PC-3 (cell line): ENCODE data around the gene UNC119B. TPM values are rescaled to one million over a fixed set of nuclear protein-coding genes. Genes with fewer than 3 reads are reported as not detected.
A peak's percentile ranks its signal among the peaks of the same experiment; 100 is the strongest.
"Not testable (repeated sequence)": the region's sequence is repeated elsewhere in the genome, so short reads cannot be mapped to it uniquely, and the experiment has no call there.

Experiments
- ATAC-seq: fragments of 200-7000 bp; cut with Tn5 transposase; 2 replicates; pipeline ENCODE4 v1.9.1; 2020; ENCODE audit warnings: mild to moderate bottlenecking, moderate library complexity
- BruUV-seq: library from RNA; stranded (reverse); fragments of 400-500 nt; replicated peaks from 2 replicates; lab custom pipeline; 2021; lab: Mats Ljungman, UMichigan
- CTCF ChIA-PET: fragments of 300-600 bp; sonication (Branson Sonifier 250); formaldehyde crosslinking; loops from one replicate; lab custom pipeline; 2022; ENCODE audit warnings: antibody characterized with exemption; lab: Charles Lee
- POLR2A ChIA-PET: fragments of 300-600 bp; sonication (Branson Sonifier 250); formaldehyde crosslinking; loops from one replicate; lab custom pipeline; 2022; ENCODE audit warnings: antibody characterized with exemption; ENCODE audit not compliant: unreplicated experiment; lab: Charles Lee
- DNase-seq: peaks from one replicate; pipeline ENCODE4 v3.0.0-alpha.2; 2015
- H2AFZ ChIP-seq: fragments of 300-600 bp; sonication (generic); 2 replicates; pipeline ENCODE4 v1.6.0; 2016; ENCODE audit warnings: antibody characterized with exemption, low read length
- H3F3A ChIP-seq: fragments of 300-600 bp; sonication (generic); one replicate; pipeline ENCODE4 v1.6.0; 2017; ENCODE audit warnings: antibody characterized with exemption, low read length, control low read depth, mild to moderate bottlenecking; ENCODE audit not compliant: unreplicated experiment
- H3K27ac ChIP-seq: fragments of 300-600 bp; sonication (generic); 2 replicates; pipeline ENCODE4 v1.5.1; 2016; ENCODE audit warnings: mild to moderate bottlenecking, low read length
- H3K27me3 ChIP-seq: fragments of 300-600 bp; sonication (generic); 2 replicates; pipeline ENCODE4 v1.6.1; 2016; ENCODE audit warnings: low read length, mixed read lengths
- H3K36me3 ChIP-seq: fragments of 300-600 bp; sonication (generic); 2 replicates; pipeline ENCODE4 v1.6.1; 2016; ENCODE audit warnings: low read depth, mixed run types, low read length, mixed read lengths
- H3K4me1 ChIP-seq: fragments of 300-600 bp; sonication (generic); 2 replicates; pipeline ENCODE4 v1.5.1; 2016; ENCODE audit warnings: low read length; ENCODE audit not compliant: insufficient read depth
- H3K4me2 ChIP-seq: fragments of 300-600 bp; sonication (generic); 2 replicates; pipeline ENCODE4 v1.6.0; 2016; ENCODE audit warnings: low read length
- H3K4me3 ChIP-seq: fragments of 300-600 bp; sonication (generic); 2 replicates; pipeline ENCODE4 v1.5.1; 2016; ENCODE audit warnings: mild to moderate bottlenecking, low read length, mixed read lengths
- H3K79me2 ChIP-seq: fragments of 300-600 bp; sonication (generic); 2 replicates; pipeline ENCODE4 v1.6.1; 2017; ENCODE audit warnings: low read length, mixed read lengths
- H3K9ac ChIP-seq: fragments of 300-600 bp; sonication (generic); 2 replicates; pipeline ENCODE4 v1.6.0; 2016; ENCODE audit warnings: mild to moderate bottlenecking, low read length
- H3K9me2 ChIP-seq: fragments of 300-600 bp; sonication (generic); replicated peaks from 2 replicates; pipeline ENCODE4 v1.6.1; 2016; ENCODE audit warnings: mixed run types, low read length, mixed read lengths
- H3K9me3 ChIP-seq: fragments of 300-600 bp; sonication (generic); 2 replicates; pipeline ENCODE4 v1.6.1; 2016; ENCODE audit warnings: low read length, mixed read lengths
- H4K20me1 ChIP-seq: fragments of 300-600 bp; sonication (generic); 2 replicates; pipeline ENCODE4 v1.6.1; 2016; ENCODE audit warnings: low read length, mixed read lengths
- EZH2 ChIP-seq: fragments of 300-600 bp; sonication (generic); IDR thresholded peaks from one replicate; pipeline ENCODE4 v1.6.1; 2017; ENCODE audit warnings: antibody characterized with exemption, mild to moderate bottlenecking, low read length; ENCODE audit not compliant: unreplicated experiment
- EZH2phosphoT487 ChIP-seq: fragments of 300-600 bp; sonication (generic); IDR thresholded peaks from 2 replicates; pipeline ENCODE4 v1.6.1; 2018; ENCODE audit warnings: mild to moderate bottlenecking, antibody characterized with exemption, low read length, borderline replicate concordance
- intact Hi-C: fragments of 100-400 bp; cut with micrococcal nuclease; formaldehyde crosslinking; loops from 2 replicates; pipeline ENCODE4 v1.9.0; 2023
- total RNA-seq: library from RNA; depleted of rRNA; stranded (reverse); fragments of >200 nt; gene quantifications from 2 replicates; pipeline ENCODE4 v1.2.3, GENCODE V29; 2014
- TF ChIP-seq, protein P1 (sequence below): fragments of 300-600 bp; sonication (generic); conservative IDR thresholded peaks from 2 replicates; pipeline ENCODE4 v1.5.1; 2017; ENCODE audit warnings: antibody characterized with exemption, low read depth, mild to moderate bottlenecking, low read length

UNC119B gene
- total RNA-seq, 1 experiment from 2014 or later = 15.9 TPM

DNA sequence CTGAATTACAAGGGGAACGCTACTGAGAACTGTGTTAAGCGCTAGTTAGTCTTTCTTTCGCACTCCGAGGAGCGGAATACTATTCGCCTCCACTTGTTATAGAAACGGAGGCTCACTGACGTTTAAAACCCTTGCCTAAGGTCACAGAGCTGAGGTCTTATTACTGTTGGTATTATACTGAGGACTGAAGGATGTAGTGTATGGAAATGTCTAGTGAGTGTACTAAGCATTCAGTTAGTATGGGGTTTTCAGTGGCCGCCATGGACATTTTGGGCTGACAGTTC, 16.2 kb downstream of the UNC119B start:
- no peak overlapping the region for H3K27ac ChIP-seq
- intact Hi-C loops = no loop called here
- POLR2A ChIA-PET = no interaction called here

DNA sequence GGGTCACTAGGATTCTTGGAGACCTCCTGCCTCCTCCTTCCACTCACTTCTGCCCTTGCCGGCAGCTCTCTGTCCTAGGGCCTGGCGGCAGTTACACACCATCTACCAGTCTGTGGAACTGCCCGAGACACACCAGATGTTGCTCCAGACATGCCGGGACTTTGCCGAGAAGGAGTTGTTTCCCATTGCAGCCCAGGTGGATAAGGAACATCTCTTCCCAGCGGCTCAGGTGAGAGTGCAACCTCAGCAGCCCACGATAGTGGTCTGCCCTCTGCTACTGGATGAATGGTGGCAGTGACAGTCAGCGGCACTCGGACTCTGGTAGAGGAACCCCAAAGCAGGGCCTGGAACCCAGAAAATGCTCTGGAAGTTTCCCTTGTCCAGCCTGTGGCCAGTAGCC, 16.7 kb downstream of the UNC119B start:
- Histone ChIP-seq H3K9me2 (no peaks in the 10 kb centered on the region), H2AFZ (no peak overlapping the region), H4K20me1 (no peaks in the 10 kb centered on the region), H3K4me3 (no peak overlapping the region), H3K27ac (no peak overlapping the region), H3K4me2 (no peak overlapping the region), H3K9ac (no peak overlapping the region), H3F3A (no peaks in the 10 kb centered on the region), H3K27me3 (no peaks in the 10 kb centered on the region), H3K36me3 (peaks cover 15% of the 10 kb centered on the region), H3K79me2 (no peaks in the 10 kb centered on the region), H3K4me1 (peaks cover 6% of the 10 kb centered on the region), H3K9me3 (no peaks in the 10 kb centered on the region)
- no TSS peak for BruUV-seq
- intact Hi-C loops = no loop called here
- CTCF ChIA-PET = no interaction called here
- ATAC-seq (no peak), DNase-seq (no peak)
- POLR2A ChIA-PET = no interaction called here
- no peak for TF ChIP-seq EZH2phosphoT487
- no peak for TF ChIP-seq EZH2
- TF ChIP-seq, protein P1, sequence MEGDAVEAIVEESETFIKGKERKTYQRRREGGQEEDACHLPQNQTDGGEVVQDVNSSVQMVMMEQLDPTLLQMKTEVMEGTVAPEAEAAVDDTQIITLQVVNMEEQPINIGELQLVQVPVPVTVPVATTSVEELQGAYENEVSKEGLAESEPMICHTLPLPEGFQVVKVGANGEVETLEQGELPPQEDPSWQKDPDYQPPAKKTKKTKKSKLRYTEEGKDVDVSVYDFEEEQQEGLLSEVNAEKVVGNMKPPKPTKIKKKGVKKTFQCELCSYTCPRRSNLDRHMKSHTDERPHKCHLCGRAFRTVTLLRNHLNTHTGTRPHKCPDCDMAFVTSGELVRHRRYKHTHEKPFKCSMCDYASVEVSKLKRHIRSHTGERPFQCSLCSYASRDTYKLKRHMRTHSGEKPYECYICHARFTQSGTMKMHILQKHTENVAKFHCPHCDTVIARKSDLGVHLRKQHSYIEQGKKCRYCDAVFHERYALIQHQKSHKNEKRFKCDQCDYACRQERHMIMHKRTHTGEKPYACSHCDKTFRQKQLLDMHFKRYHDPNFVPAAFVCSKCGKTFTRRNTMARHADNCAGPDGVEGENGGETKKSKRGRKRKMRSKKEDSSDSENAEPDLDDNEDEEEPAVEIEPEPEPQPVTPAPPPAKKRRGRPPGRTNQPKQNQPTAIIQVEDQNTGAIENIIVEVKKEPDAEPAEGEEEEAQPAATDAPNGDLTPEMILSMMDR = no peak

More for the DNA sequence above, 16.2 kb downstream of the UNC119B start:
- BruUV-seq = TSS peak; percentile 26
- no peak for DNase-seq
- Histone ChIP-seq H3K27me3 (no peaks in the 10 kb centered on the region), H3F3A (no peaks in the 10 kb centered on the region), H3K4me2 (peak overlapping the region; percentile 86), H3K9me3 (no peaks in the 10 kb centered on the region), H4K20me1 (no peaks in the 10 kb centered on the region), H2AFZ (no peak overlapping the region), H3K9me2 (no peaks in the 10 kb centered on the region), H3K4me3 (peak overlapping the region; percentile 71; the same call in 1 of the 2 replicates), H3K4me1 (peaks cover 6% of the 10 kb centered on the region), H3K9ac (no peak overlapping the region), H3K79me2 (no peaks in the 10 kb centered on the region), H3K36me3 (peaks cover 19% of the 10 kb centered on the region)
- CTCF ChIA-PET = no interaction called here
- ATAC-seq = no peak
- TF ChIP-seq, protein P1 = no peak
- TF ChIP-seq EZH2phosphoT487 (no peak), EZH2 (no peak)

DNA sequence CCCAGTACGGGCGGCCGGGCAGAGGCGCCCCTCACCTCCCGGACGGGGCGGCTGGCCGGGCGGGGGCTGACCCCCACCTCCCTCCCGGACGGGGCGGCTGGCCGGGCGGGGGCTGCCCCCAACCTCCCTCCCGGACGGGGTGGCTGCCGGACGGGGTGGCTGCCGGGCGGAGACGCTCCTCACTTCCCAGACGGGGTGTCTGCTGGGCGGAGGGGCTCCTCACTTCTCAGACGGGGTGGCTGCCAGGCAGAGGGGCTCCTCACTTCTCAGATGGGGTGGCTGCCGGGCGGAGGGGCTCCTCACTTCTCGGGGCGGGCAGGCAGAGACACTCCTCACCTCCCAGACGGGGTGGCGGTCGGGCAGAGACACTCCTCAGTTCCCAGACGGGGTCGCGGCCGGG, 21.9 kb downstream of the UNC119B start:
- H2AFZ ChIP-seq, BruUV-seq, H4K20me1 ChIP-seq, H3K36me3 ChIP-seq, DNase-seq, CTCF ChIA-PET, H3F3A ChIP-seq, H3K79me2 ChIP-seq, H3K4me3 ChIP-seq, H3K9me3 ChIP-seq, POLR2A ChIA-PET, ATAC-seq, H3K27ac ChIP-seq, H3K4me2 ChIP-seq, intact Hi-C loops, H3K27me3 ChIP-seq, H3K9ac ChIP-seq, H3K9me2 ChIP-seq, H3K4me1 ChIP-seq: not testable (repeated sequence)
